ENCODE data around the gene NTM.

NTM gene

GRCh38 chr11:131626788-131627187 lies 256.4 kb downstream of the NTM start:
- TF ChIP-seq, protein P1, sequence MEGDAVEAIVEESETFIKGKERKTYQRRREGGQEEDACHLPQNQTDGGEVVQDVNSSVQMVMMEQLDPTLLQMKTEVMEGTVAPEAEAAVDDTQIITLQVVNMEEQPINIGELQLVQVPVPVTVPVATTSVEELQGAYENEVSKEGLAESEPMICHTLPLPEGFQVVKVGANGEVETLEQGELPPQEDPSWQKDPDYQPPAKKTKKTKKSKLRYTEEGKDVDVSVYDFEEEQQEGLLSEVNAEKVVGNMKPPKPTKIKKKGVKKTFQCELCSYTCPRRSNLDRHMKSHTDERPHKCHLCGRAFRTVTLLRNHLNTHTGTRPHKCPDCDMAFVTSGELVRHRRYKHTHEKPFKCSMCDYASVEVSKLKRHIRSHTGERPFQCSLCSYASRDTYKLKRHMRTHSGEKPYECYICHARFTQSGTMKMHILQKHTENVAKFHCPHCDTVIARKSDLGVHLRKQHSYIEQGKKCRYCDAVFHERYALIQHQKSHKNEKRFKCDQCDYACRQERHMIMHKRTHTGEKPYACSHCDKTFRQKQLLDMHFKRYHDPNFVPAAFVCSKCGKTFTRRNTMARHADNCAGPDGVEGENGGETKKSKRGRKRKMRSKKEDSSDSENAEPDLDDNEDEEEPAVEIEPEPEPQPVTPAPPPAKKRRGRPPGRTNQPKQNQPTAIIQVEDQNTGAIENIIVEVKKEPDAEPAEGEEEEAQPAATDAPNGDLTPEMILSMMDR (IDR thresholded peaks at IDR 0.05; ENCODE audit: low read depth, low read length), result no peak
- no peaks in the 10 kb centered on the region for H3K36me3 ChIP-seq
- no peak for DNase-seq

DNA sequence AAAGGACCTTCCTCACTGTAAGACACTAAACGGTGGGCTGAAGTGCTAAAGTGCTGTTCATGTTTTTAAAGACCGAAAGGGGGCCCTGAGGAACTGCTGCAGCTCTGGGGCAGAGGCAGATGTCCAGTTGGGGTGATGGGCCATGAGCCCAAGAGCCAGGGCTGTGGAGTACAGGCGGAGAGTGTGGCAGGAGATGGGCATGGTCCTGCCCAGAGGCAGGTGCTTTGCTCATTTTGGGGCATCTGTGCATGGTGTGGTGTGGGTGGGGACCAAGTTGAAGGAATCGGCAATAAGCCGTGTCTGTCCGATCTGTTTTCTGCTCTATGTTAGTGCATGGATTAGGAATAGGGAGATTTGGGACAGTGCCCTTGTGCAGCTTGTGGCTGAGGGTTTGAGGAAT lies 258.3 kb downstream of the NTM start:
- H3K4me3 ChIP-seq (ENCODE audit: low read depth, low read length), result no peak overlapping the region
- H3K9me3 ChIP-seq (ENCODE audit: severe bottlenecking), result peaks cover 2% of the 10 kb centered on the region
- no peak overlapping the region for H3K27ac ChIP-seq
- TF ChIP-seq, protein P1 (IDR thresholded peaks at IDR 0.05; ENCODE audit: low read depth, low read length), result no peak
- no peaks in the 10 kb centered on the region for H3K36me3 ChIP-seq
- H3K27me3 ChIP-seq (ENCODE audit: insufficient read depth, low read depth, severe bottlenecking), result no peaks in the 10 kb centered on the region
- DNase-seq, result no peak

More at GRCh38 chr11:131626788-131627187, 256.4 kb downstream of the NTM start:
- no peak overlapping the region for H3K27ac ChIP-seq
- H3K9me3 ChIP-seq (ENCODE audit: severe bottlenecking), result no peaks in the 10 kb centered on the region
- no peaks in the 10 kb centered on the region for H3K27me3 ChIP-seq (ENCODE audit: insufficient read depth, low read depth, severe bottlenecking)
- H3K4me3 ChIP-seq (ENCODE audit: low read depth, low read length), result no peak overlapping the region

- Histone ChIP-seq H3K27me3 (ENCODE audit: insufficient read depth, low read depth, severe bottlenecking) (no peaks in the 10 kb centered on the region), H3K36me3 (no peaks in the 10 kb centered on the region), H3K27ac (no peak overlapping the region), H3K4me3 (ENCODE audit: low read depth, low read length) (no peak overlapping the region), H3K9me3 (ENCODE audit: severe bottlenecking) (peaks cover 2% of the 10 kb centered on the region)
- TF ChIP-seq, protein P1 (IDR thresholded peaks at IDR 0.05; ENCODE audit: low read depth, low read length), result peak; percentile 49
- DNase-seq, result peak; percentile 21
These were observed 259.6 kb downstream of the NTM start for GRCh38 chr11:131629925-131630540.

- DNase-seq, result no peak
- TF ChIP-seq, protein P1 (IDR thresholded peaks at IDR 0.05; ENCODE audit: low read depth, low read length), result no peak
- no peaks in the 10 kb centered on the region for H3K36me3 ChIP-seq
- no peaks in the 10 kb centered on the region for H3K27me3 ChIP-seq (ENCODE audit: insufficient read depth, low read depth, severe bottlenecking)
- H3K27ac ChIP-seq, result no peak overlapping the region
- peaks cover 2% of the 10 kb centered on the region for H3K9me3 ChIP-seq (ENCODE audit: severe bottlenecking)
- H3K4me3 ChIP-seq (ENCODE audit: low read depth, low read length), result no peak overlapping the region
These were observed 262.6 kb downstream of the NTM start for GRCh38 chr11:131632971-131633370.

DNA sequence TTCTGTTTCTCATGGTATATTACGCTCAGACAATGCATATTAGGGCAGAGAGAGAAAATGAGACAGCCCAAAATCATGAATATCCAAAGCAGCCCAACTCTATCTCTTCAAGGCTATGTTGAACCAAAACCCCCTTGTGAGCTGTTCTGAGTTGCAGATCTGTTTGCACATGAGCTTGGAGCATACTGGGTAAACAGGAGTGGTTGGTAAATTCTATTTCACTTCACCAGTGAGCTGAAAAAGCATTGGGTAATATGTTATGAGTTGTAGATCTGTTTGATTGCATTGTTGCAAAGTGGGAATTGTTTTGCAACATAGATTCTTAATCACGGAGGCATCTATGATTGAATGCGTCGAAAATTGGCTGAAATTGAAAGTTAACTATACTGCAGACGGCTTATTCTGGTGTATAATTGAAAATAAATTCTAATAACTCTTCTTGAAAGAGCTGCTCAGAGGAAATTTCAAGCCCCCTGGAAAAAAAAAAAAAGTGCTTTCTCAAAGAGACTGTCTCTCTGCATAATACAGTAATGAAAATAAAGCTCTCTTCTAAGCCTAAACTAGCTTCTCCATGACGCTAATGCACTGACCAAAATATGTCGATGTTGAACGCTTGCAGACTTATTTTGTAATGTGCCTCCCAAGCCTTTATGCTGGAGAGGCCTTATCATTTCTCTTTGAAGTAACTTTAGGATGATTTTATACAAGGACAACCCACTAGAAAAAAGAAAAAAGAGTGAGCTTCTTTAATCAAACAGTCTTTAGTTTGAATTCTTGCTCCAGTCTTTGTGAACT lies 263.7 kb downstream of the NTM start:
- H3K27me3 ChIP-seq (ENCODE audit: insufficient read depth, low read depth, severe bottlenecking), result no peaks in the 10 kb centered on the region
- no peak overlapping the region for H3K27ac ChIP-seq
- H3K4me3 ChIP-seq (ENCODE audit: low read depth, low read length), result no peak overlapping the region
- DNase-seq, result no peak
- TF ChIP-seq, protein P1 (IDR thresholded peaks at IDR 0.05; ENCODE audit: low read depth, low read length), result no peak
- peaks cover 2% of the 10 kb centered on the region for H3K9me3 ChIP-seq (ENCODE audit: severe bottlenecking)
- H3K36me3 ChIP-seq, result no peaks in the 10 kb centered on the region

Measured in WERI-Rb-1 (cell line).